K562 (cell line): ENCODE results near the gene LPIN2. TPM values are rescaled to one million over a fixed set of nuclear protein-coding genes. Genes with fewer than 3 reads are reported as not detected.

Experiments
- ARID3A ChIP-seq: IDR thresholded peaks from 2 replicates; pipeline ENCODE4 v1.6.1; 2012; ENCODE audit warnings: low read depth, low read length, improper control_type of control experiment, borderline replicate concordance
- CXXC5 ChIP-seq: fragments of 250-450 bp; sonication (Bioruptor Pico); IDR thresholded peaks from 2 replicates; pipeline ENCODE4 v1.8.0; 2022; ENCODE audit warnings: inconsistent platforms, mild to moderate bottlenecking, moderate library complexity
- DACH1 ChIP-seq: fragments of 450-650 bp; IDR thresholded peaks from 2 replicates; pipeline ENCODE4 v1.6.1; 2018; ENCODE audit not compliant: partially characterized antibody
- EHMT2 ChIP-seq: fragments of 450-650 bp; IDR thresholded peaks from 2 replicates; pipeline ENCODE4 v1.6.1; 2018; ENCODE audit warnings: antibody characterized with exemption
- HMG20A ChIP-seq: fragments of 450-650 bp; formaldehyde crosslinking; conservative IDR thresholded peaks from 2 replicates; pipeline ENCODE4 v1.4.0; 2020; ENCODE audit warnings: mild to moderate bottlenecking, mixed read lengths
- LEF1 ChIP-seq: fragments of 450-650 bp; IDR thresholded peaks from 2 replicates; pipeline ENCODE4 v1.6.1; 2016; ENCODE audit warnings: mild to moderate bottlenecking
- MAFF ChIP-seq: IDR thresholded peaks from 2 replicates; pipeline ENCODE4 v1.6.1; 2012; ENCODE audit warnings: low read length, improper control_type of control experiment
- NCOA1 ChIP-seq: fragments of 450-650 bp; IDR thresholded peaks from 2 replicates; pipeline ENCODE4 v1.6.1; 2016; ENCODE audit warnings: low read depth
- PBX2 ChIP-seq, 2 experiments: IDR thresholded peaks in 1 of 2; conservative IDR thresholded peaks in 1 of 2; 2 replicates each; pipeline ENCODE4 v1.6.1; 2016; ENCODE audit warnings: low read depth in 2 of 2, mild to moderate bottlenecking in 1 of 2, missing compliant biosample characterization in 1 of 2, missing genetic modification characterization in 1 of 2, moderate library complexity in 1 of 2
- RNF2 ChIP-seq: sonication (generic); IDR thresholded peaks from 2 replicates; pipeline ENCODE4 v1.6.1; 2016
- RUNX1 ChIP-seq: sonication (generic); IDR thresholded peaks from 2 replicates; pipeline ENCODE4 v1.6.1; 2016; ENCODE audit warnings: antibody characterized with exemption, low read depth
- SNRNP70 ChIP-seq: fragments of 200-400 bp; formaldehyde crosslinking; optimal IDR thresholded peaks from 2 replicates; pipeline ENCODE3; 2017; ENCODE audit warnings: low read depth, low read length
- TCFL5 ChIP-seq: fragments of 250-450 bp; sonication (Bioruptor Pico); conservative IDR thresholded peaks from 2 replicates; pipeline ENCODE4 v1.6.1; 2021; ENCODE audit warnings: mild to moderate bottlenecking, moderate library complexity, matching md5 sums
- WHSC1 ChIP-seq: IDR thresholded peaks from one replicate; pipeline ENCODE4 v1.6.1; 2012; ENCODE audit warnings: low read length, control low read depth, inconsistent platforms
- ZNF174 ChIP-seq: fragments of 250-450 bp; sonication (Bioruptor Pico); IDR thresholded peaks from 2 replicates; pipeline ENCODE4 v1.4.0; 2020; ENCODE audit warnings: mild to moderate bottlenecking
- ZNF436 ChIP-seq: fragments of 250-450, 450-650 bp; sonication (Bioruptor Pico); formaldehyde crosslinking; IDR thresholded peaks from 2 replicates; pipeline ENCODE4 v1.7.0; 2020; ENCODE audit warnings: mild to moderate bottlenecking
- ZNF696 ChIP-seq: fragments of 250-450 bp; sonication (Bioruptor Pico); conservative IDR thresholded peaks from 2 replicates; pipeline ENCODE4 v1.4.0; 2020; ENCODE audit warnings: mild to moderate bottlenecking, moderate library complexity
- ZNF79 ChIP-seq: fragments of 250-450 bp; sonication (Bioruptor Pico); IDR thresholded peaks from 2 replicates; pipeline ENCODE4 v1.4.0; 2020; ENCODE audit warnings: low read depth, mild to moderate bottlenecking, moderate library complexity
- ZSCAN32 ChIP-seq: fragments of 450-650 bp; formaldehyde crosslinking; IDR thresholded peaks from 2 replicates; pipeline ENCODE4 v1.4.0; 2020; ENCODE audit warnings: mild to moderate bottlenecking, moderate library complexity
- polyA plus RNA-seq, 8 experiments: library from polyadenylated mRNA; depleted of rRNA in 4 of 8; stranded (reverse) in 5 of 8; unstranded in 3 of 8; fragments of >200 nt; fragmentation: Nextera tagmentation in 2 of 8; fragmentation: Illumina TruSeq in 1 of 8; extraction: Ambion mirVana in 2 of 8; extraction: Trizol in 1 of 8; gene quantifications; 2 replicates each; pipeline versions ENCODE4 v1.2.1 to v1.2.3, GENCODE V29; 2011 to 2014; ENCODE audit warnings: inconsistent platforms in 1 of 8, missing spikeins in 1 of 8
- total RNA-seq, 7 experiments: library from RNA; depleted of rRNA in 6 of 7; stranded (reverse); fragments of >200 nt in 6 of 7; fragmentation: Illumina TruSeq in 2 of 7; extraction: Trizol in 2 of 7; gene quantifications; 2 replicates each; pipeline versions ENCODE4 v1.2.1 to v1.2.3, GENCODE V29; 2011 to 2021; ENCODE audit warnings: low replicate concordance in 1 of 7
- TF ChIP-seq, protein P1 (sequence below): sonication (generic); formaldehyde crosslinking; IDR thresholded peaks from 2 replicates; pipeline ENCODE4 v1.8.0; 2023; ENCODE audit warnings: mild to moderate bottlenecking, missing genetic modification reagents

The LPIN2 gene
- total and polyA plus RNA-seq, 9 of the 15 experiments (the other 6 are each of a cell fraction or from before 2014, with no cell fraction given): 5.2 to 34.8 (median 24.6) TPM

- TF ChIP-seq PBX2 (CRISPR knock-in tag; IDR thresholded peaks at IDR 0.05; ENCODE audit: low read depth): no peak
- TF ChIP-seq PBX2 (tag; conservative IDR thresholded peaks at IDR 0.05; ENCODE audit: low read depth): no peak
- no peak for TF ChIP-seq ZNF79 (CRISPR knock-in tag)
- TF ChIP-seq, protein P1, sequence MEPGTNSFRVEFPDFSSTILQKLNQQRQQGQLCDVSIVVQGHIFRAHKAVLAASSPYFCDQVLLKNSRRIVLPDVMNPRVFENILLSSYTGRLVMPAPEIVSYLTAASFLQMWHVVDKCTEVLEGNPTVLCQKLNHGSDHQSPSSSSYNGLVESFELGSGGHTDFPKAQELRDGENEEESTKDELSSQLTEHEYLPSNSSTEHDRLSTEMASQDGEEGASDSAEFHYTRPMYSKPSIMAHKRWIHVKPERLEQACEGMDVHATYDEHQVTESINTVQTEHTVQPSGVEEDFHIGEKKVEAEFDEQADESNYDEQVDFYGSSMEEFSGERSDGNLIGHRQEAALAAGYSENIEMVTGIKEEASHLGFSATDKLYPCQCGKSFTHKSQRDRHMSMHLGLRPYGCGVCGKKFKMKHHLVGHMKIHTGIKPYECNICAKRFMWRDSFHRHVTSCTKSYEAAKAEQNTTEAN (CRISPR knock-in tag): no peak
- TF ChIP-seq MAFF: no peak
- TF ChIP-seq WHSC1: no peak
- TF ChIP-seq NCOA1: no peak
- no peak for TF ChIP-seq ZNF696 (CRISPR knock-in tag)
- no peak for TF ChIP-seq DACH1
- no peak for TF ChIP-seq TCFL5 (CRISPR knock-in tag)
- no peak for TF ChIP-seq HMG20A (CRISPR knock-in tag)
- TF ChIP-seq LEF1: no peak
- no peak for TF ChIP-seq SNRNP70
- TF ChIP-seq CXXC5 (CRISPR knock-in tag): peak; percentile 77
- 0 out of 2 replicates have a peak, but pooled peaks have one; percentile 25 for TF ChIP-seq ZSCAN32 (CRISPR knock-in tag)
- no peak for TF ChIP-seq RNF2
- TF ChIP-seq ZNF436 (CRISPR knock-in tag): no peak
- TF ChIP-seq RUNX1: no peak
- TF ChIP-seq ARID3A: no peak
- no peak for TF ChIP-seq ZNF174 (CRISPR knock-in tag)
- TF ChIP-seq EHMT2: no peak
Measured at GRCh38 chr18:3013024-3013804, at the start of gene LPIN2 (continued).
